NCI-H187 (cell line): ENCODE measurements around the gene PIERCE2.
"Not testable (repeated sequence)": the region's sequence is repeated elsewhere in the genome, so short reads cannot be mapped to it uniquely, and the experiment has no call there.

Source experiments
- DNase-seq, 2 experiments: peaks; one replicate each; lab custom pipeline; 2025; lab: John Stamatoyannopoulos, UW

The PIERCE2 gene

GRCh38 chr15:55434989-55435825 is 26.9 kb downstream of the PIERCE2 start:
- no peak for DNase-seq

- DNase-seq: not testable (repeated sequence)
Measured at GRCh38 chr15:55443141-55443540, 34.8 kb downstream of the PIERCE2 start.

GRCh38 chr15:55445936-55446335 is 37.6 kb downstream of the PIERCE2 start:
- not testable (repeated sequence) for DNase-seq

GRCh38 chr15:55446379-55447029 is 38.2 kb downstream of the PIERCE2 start:
- DNase-seq: not testable (repeated sequence)

GRCh38 chr15:55447030-55447394 is 38.7 kb downstream of the PIERCE2 start:
- DNase-seq: not testable (repeated sequence)

GRCh38 chr15:55457401-55458022 is 49.2 kb downstream of the PIERCE2 start:
- DNase-seq: peak; percentile 4 to 30

GRCh38 chr15:55461447-55461846 is 53.2 kb downstream of the PIERCE2 start:
- no peak for DNase-seq

- no peak for DNase-seq
Measured at GRCh38 chr15:55468321-55468720, 60.0 kb downstream of the PIERCE2 start.
